ENCODE data around the gene CNOT6L. TPM values are rescaled to one million over a fixed set of nuclear protein-coding genes. Genes with fewer than 3 reads are reported as not detected.
"Not testable (repeated sequence)": the region's sequence is repeated elsewhere in the genome, so short reads cannot be mapped to it uniquely, and the experiment has no call there.

CNOT6L gene
- 10 to 100 TPM; 17.5 to 19.2 TPM for total RNA-seq

DNA sequence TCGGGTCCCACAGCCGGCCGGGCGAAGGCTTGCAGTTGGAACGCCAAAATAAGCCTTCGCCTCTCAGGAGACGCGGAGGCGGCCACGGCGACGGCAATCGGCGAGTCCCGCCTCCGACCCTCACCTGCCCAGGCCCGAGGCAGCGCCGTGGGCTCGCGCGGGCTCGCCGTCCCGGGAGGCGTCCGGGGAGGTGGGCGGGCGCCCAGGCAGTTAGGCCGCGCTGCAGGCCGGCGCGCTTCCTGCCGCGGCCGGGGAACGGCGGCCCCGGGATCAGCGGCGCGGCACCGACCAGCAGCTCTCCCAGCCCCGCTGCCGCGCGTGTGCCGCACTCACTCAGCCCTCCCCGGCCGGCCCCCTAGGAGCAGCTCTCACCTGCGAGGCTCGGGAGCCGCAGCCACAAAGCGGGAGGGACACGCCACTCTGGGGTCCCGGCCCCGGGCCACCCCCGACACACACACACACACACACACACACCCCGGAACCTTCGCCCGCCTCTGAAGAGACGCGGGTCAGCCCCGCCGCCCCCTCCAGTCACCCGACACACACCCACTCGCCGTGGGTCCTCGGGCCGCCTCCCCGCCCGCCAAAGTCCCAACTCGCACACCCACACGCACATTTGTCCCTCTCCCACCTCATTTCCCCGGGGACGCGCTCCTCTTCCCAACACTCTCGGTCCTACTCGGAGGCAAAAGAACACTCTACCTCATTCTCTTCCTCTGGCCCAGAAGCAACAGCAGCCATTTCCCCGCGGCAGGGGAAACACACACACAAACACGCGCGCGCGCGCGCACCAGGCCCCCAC, at the start of gene CNOT6L:
Gene CNOT6L (minus strand): TSS at position 767 of the 802 bp plus-strand sequence. CDS start 60 bp downstream, at position 707.
- peak within 1 kb of the TSS; percentile 93 to 100 (median 98) for H3K27ac ChIP-seq
- H3K27me3 ChIP-seq, result no peaks in the 10 kb centered on the region
- H3K4me1 ChIP-seq, result peaks cover 48% of the 10 kb centered on the region
- WGBS, 2 donors, result 0% methylated on average over 53 to 85 of the region's 89 CpGs
- no peaks in the 10 kb centered on the region for H3K9me3 ChIP-seq
- intact Hi-C loops (cut with DNase I), result no loop called here
- ATAC-seq (peak; percentile 64), DNase-seq (peak; percentile 70 to 82 (median 78))
- H3K36me3 ChIP-seq (replicated peaks in 1 of 2; ENCODE audit: insufficient read depth in 1 of 2, low read depth in 2 of 2), result no peaks in the 10 kb centered on the region
- peak; percentile 64 to 74 (median 72) for TF ChIP-seq POLR2A (IDR thresholded peaks at IDR 0.05)
- TF ChIP-seq, protein P1, sequence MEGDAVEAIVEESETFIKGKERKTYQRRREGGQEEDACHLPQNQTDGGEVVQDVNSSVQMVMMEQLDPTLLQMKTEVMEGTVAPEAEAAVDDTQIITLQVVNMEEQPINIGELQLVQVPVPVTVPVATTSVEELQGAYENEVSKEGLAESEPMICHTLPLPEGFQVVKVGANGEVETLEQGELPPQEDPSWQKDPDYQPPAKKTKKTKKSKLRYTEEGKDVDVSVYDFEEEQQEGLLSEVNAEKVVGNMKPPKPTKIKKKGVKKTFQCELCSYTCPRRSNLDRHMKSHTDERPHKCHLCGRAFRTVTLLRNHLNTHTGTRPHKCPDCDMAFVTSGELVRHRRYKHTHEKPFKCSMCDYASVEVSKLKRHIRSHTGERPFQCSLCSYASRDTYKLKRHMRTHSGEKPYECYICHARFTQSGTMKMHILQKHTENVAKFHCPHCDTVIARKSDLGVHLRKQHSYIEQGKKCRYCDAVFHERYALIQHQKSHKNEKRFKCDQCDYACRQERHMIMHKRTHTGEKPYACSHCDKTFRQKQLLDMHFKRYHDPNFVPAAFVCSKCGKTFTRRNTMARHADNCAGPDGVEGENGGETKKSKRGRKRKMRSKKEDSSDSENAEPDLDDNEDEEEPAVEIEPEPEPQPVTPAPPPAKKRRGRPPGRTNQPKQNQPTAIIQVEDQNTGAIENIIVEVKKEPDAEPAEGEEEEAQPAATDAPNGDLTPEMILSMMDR (IDR thresholded peaks at IDR 0.05), result peak in 1 of 7 experiments; percentile 5
- peak within 1 kb of the TSS; percentile 63 to 74 for H3K4me3 ChIP-seq

DNA sequence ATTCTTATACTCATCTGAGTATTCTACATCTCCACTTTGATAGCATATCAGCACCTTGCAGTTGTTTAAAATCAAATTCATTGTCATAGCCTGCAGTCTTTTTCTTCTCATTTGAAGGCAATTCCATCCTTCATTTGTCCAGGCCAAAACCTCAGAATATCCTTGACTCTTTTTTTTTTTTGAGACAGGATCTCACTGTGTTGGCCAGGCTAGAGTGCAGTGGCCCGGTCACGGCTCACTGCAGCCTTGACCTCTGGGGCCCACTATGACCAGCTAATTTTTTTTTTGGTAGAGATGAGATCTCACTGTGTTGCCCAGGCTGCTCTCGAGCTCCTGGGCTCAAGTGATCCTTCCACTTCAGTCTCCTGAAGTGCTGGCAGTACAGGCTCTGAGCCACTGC, 46.1 kb upstream of the CNOT6L start:
- peaks cover 11% of the 10 kb centered on the region for H3K4me1 ChIP-seq
- no peak overlapping the region for H3K27ac ChIP-seq
- 89 to 91% methylated on average over 3 of the region's 3 CpGs for WGBS, 2 donors
- H3K27me3 ChIP-seq, result no peaks in the 10 kb centered on the region
- DNase-seq, result no peak
- intact Hi-C loops (cut with DNase I), result no loop called here
- no peaks in the 10 kb centered on the region for H3K9me3 ChIP-seq
- H3K4me3 ChIP-seq, result no peak overlapping the region
- TF ChIP-seq POLR2A (IDR thresholded peaks at IDR 0.05), result no peak
- TF ChIP-seq, protein P1 (IDR thresholded peaks at IDR 0.05), result no peak
- no peak for ATAC-seq
- H3K36me3 ChIP-seq (replicated peaks in 1 of 2; ENCODE audit: insufficient read depth in 1 of 2, low read depth in 2 of 2), result no peaks in the 10 kb centered on the region

DNA sequence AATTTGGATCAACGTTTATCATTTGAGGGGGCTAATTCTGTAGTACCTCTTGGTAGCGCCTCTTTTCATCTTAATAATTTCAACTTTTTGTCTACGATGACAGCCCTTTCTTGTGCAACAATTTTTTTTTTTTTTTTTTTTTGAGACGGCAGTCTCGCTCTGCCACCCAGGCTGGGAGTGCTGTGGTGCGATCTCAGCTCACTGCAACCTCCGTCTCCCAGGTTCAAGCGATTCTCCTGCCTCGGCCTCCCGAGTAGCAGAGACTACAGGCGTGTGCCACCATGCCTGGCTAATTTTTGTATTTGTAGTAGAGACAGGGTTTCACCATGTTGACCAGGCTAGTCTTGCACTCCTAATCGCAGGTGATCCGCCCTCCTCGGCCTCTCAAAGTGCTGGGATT, 44.2 kb upstream of the CNOT6L start:
- intact Hi-C loops (cut with DNase I); H3K9me3 ChIP-seq; H3K36me3 ChIP-seq (replicated peaks in 1 of 2; ENCODE audit: insufficient read depth in 1 of 2, low read depth in 2 of 2); DNase-seq; H3K27me3 ChIP-seq; ATAC-seq: not testable (repeated sequence)
- peaks cover 11% of the 10 kb centered on the region for H3K4me1 ChIP-seq
- peak overlapping the region in 3 of 4 donors; percentile 93 to 96 (median 95) for H3K27ac ChIP-seq
- peak overlapping the region; percentile 34 to 72 for H3K4me3 ChIP-seq
- 13 to 23% methylated on average over 14 of the region's 14 CpGs for whole genome bisulfite sequencing, 2 donors

DNA sequence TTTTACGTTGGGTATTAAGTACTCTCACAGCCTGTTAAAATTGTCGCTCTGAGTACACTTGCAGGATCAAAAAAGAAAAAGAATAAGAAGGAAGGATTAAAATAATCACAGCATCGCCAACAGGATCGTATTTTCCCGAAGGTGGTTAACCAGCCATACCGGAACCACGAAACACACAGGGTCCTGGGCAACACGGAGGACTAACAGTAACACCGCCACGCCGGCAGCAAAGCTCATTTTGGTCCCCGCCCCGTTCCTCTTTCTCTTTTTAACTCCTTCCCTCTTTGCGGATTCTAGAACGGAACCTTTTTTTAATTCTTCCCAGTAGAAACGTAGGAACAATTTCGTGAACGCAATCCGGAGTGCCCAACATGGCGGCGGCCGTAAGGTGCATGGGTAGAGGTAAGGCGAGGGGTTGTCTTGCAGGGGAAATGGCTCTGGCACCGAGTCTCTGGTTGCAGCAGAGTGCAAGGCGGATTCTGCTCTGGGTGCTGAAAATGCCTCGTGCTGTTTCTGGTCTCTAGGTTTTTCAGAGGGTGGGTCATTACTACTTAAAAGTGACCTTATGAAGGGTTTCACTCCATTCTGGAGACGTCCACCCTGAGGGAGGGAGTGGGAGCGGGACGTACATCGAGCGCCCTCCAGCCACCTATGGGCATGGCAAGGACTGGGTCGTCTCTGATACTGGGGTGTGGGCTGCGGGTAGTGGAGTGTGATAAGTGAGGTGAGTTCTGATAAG, 43.5 kb upstream of the CNOT6L start, which contains the start of gene MRPL1:
Gene MRPL1 (plus strand): TSS at position 353 of the 739 bp plus-strand sequence. CDS start 19 bp downstream, at position 372.
- H3K4me1 ChIP-seq, result peaks cover 11% of the 10 kb centered on the region
- H3K36me3 ChIP-seq (replicated peaks in 1 of 2; ENCODE audit: insufficient read depth in 1 of 2, low read depth in 2 of 2), result no peaks in the 10 kb centered on the region
- ATAC-seq, result peak; percentile 98
- WGBS, 2 donors, result 0% methylated on average over 33 of the region's 33 CpGs
- DNase-seq, result peak; percentile 91 to 97 (median 94)
- intact Hi-C loops (cut with DNase I), result no loop called here
- no peaks in the 10 kb centered on the region for H3K9me3 ChIP-seq
- no peaks in the 10 kb centered on the region for H3K27me3 ChIP-seq
- TF ChIP-seq, protein P1 (IDR thresholded peaks at IDR 0.05), result peak in 3 of 7 experiments; percentile 0 to 37 (median 31)
- peak; percentile 48 to 94 (median 91) for TF ChIP-seq POLR2A (IDR thresholded peaks at IDR 0.05)
- H3K4me3 ChIP-seq, result peak within 1 kb of the TSS; percentile 34 to 72
- peak within 1 kb of the TSS; percentile 63 to 96 (median 94) for H3K27ac ChIP-seq

DNA sequence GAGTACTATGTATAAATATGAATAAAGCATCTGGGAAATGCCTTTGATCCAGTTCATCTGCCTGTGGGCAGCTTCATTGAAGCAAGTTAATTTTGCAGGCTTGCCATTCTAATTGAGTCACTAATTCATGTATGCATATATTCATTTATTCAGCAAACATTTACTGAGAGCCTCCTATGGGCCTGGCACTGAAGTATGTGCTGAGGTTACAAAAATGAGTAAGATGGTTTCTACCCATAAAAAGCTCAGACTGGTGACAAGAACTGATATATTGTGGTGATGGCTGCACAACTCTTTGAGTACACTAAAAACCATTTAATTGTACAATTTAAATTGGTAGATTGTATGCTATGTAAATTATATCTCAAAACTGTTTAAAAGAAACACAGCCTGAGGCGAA, 42.3 kb upstream of the CNOT6L start:
- DNase-seq (no peak), ATAC-seq (no peak)
- Histone ChIP-seq H3K27me3 (no peaks in the 10 kb centered on the region), H3K4me3 (no peak overlapping the region), H3K4me1 (peaks cover 11% of the 10 kb centered on the region), H3K36me3 (replicated peaks in 1 of 2; ENCODE audit: insufficient read depth in 1 of 2, low read depth in 2 of 2) (no peaks in the 10 kb centered on the region), H3K9me3 (no peaks in the 10 kb centered on the region), H3K27ac (peak overlapping the region in 3 of 4 donors; percentile 93 to 96 (median 95))
- WGBS, 2 donors, result 31 to 65% methylated on average over 1 of the region's 1 CpG
- intact Hi-C loops (cut with DNase I), result no loop called here
- TF ChIP-seq POLR2A (IDR thresholded peaks at IDR 0.05), result no peak
- TF ChIP-seq, protein P1 (IDR thresholded peaks at IDR 0.05), result no peak
